ENCODE data around the gene HPCA. TPM values are rescaled to one million over a fixed set of nuclear protein-coding genes. Genes with fewer than 3 reads are reported as not detected.

Gene HPCA
- total RNA-seq, 1 experiment from 2014 or later: 1.2 TPM

DNA sequence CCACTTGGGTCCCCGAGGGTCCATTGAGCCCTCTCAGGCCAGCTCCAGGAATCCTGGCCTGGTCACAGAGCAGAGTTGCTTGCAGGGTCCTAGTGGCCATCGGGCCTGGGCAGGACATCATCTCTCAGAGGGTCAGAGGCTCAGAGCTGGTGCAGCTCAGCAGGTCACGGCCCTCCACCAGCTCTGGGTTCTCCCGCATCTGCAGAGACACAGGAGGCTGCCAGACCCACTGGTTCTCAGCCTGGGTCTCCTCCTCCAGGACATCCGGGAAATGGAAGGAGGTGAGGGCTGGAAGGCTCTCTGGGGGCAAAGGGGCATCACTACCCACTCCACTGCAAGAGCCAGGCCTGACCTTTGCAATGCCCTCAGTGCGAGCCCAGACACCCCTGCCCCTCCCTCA is 8.4 kb downstream of the HPCA start:
- peaks cover 9 to 24% of the 10 kb centered on the region in 2 experiments; a peak in 3 of 4 replicates for H3K4me1 Mint-ChIP-seq
- no peak overlapping the region for H3K4me2 ChIP-seq (ENCODE audit: insufficient read depth, insufficient read length, low read length)

More for the DNA sequence above, 8.4 kb downstream of the HPCA start:
- Histone ChIP-seq H2AK5ac (ENCODE audit: insufficient read length, low read length) (no peak overlapping the region), H3K23me2 (ENCODE audit: insufficient read length, low read depth, low read length, poor library complexity, severe bottlenecking) (no peaks in the 10 kb centered on the region), H3K4me1 (ENCODE audit: insufficient read depth, low read length) (no peaks in the 10 kb centered on the region), H3K27ac (ENCODE audit: insufficient read length, low read depth, low read length) (no peak overlapping the region), H4K5ac (ENCODE audit: insufficient read length, low read depth, low read length) (no peak overlapping the region), H2BK5ac (ENCODE audit: insufficient read length, low read length) (no peak overlapping the region), H2AFZ (ENCODE audit: low read length) (no peak overlapping the region), H3K79me1 (ENCODE audit: insufficient read depth, low read depth, low read length, poor library complexity, severe bottlenecking) (no peaks in the 10 kb centered on the region), H2BK15ac (ENCODE audit: low read depth, low read length) (no peak overlapping the region), H2BK120ac (ENCODE audit: low read depth, low read length, poor library complexity, severe bottlenecking) (no peak overlapping the region), H3K56ac (ENCODE audit: insufficient read length, low read depth, low read length) (no peak overlapping the region), H2BK20ac (ENCODE audit: low read depth, low read length, poor library complexity, severe bottlenecking) (no peak overlapping the region), H3T11ph (ENCODE audit: low read length) (no peak overlapping the region), H3K18ac (ENCODE audit: insufficient read length, low read depth, low read length) (no peak overlapping the region), H3K9ac (ENCODE audit: extremely low read depth, insufficient read length, low read length) (no peak overlapping the region), H4K20me1 (ENCODE audit: control insufficient read depth, insufficient read depth, insufficient read length) (peaks cover 3% of the 10 kb centered on the region), H4K91ac (ENCODE audit: insufficient read length, low read depth, low read length) (no peak overlapping the region), H2BK12ac (ENCODE audit: insufficient read length, low read depth, low read length) (no peak overlapping the region), H3K27me3 (ENCODE audit: insufficient read depth, low read length) (peaks cover 5% of the 10 kb centered on the region; the same call in 1 of the 2 replicates), H3K14ac (ENCODE audit: insufficient read depth, low read length) (no peak overlapping the region; the same call in 1 of the 2 replicates), H4K8ac (replicated peaks; ENCODE audit: insufficient read length, low read depth, low read length) (no peak overlapping the region), H3K23ac (ENCODE audit: insufficient read length, low read depth, low read length) (no peak overlapping the region), H3K79me2 (ENCODE audit: insufficient read depth, low read length) (no peaks in the 10 kb centered on the region), H3K9me3 (ENCODE audit: control insufficient read depth, low read depth, low read length) (no peaks in the 10 kb centered on the region), H3K4ac (ENCODE audit: low read depth, low read length) (no peak overlapping the region)
- no CpG with 5 or more reads among the region's 6 CpGs for WGBS (ENCODE audit: extremely low coverage, insufficient read length, low lambda C conversion rate)
- Mint-ChIP-seq H3K9me3 (peaks cover 5 to 8% of the 10 kb centered on the region in 2 experiments; a peak in 3 of 5 replicates), H3K27me3 (ENCODE audit: low read depth) (peaks cover 74% of the 10 kb centered on the region), H3K4me3 (peak overlapping the region in 1 of 2 experiments; percentile 35; a peak in 1 of 5 replicates), H3K36me3 (ENCODE audit: insufficient read depth in 1 of 3, low read depth in 3 of 3) (peaks cover 0 to 9% (median 0%) of the 10 kb centered on the region in 3 experiments; a peak in 1 of 7 replicates), H3K27ac (no peak overlapping the region)
- TF ChIP-seq, protein P1, sequence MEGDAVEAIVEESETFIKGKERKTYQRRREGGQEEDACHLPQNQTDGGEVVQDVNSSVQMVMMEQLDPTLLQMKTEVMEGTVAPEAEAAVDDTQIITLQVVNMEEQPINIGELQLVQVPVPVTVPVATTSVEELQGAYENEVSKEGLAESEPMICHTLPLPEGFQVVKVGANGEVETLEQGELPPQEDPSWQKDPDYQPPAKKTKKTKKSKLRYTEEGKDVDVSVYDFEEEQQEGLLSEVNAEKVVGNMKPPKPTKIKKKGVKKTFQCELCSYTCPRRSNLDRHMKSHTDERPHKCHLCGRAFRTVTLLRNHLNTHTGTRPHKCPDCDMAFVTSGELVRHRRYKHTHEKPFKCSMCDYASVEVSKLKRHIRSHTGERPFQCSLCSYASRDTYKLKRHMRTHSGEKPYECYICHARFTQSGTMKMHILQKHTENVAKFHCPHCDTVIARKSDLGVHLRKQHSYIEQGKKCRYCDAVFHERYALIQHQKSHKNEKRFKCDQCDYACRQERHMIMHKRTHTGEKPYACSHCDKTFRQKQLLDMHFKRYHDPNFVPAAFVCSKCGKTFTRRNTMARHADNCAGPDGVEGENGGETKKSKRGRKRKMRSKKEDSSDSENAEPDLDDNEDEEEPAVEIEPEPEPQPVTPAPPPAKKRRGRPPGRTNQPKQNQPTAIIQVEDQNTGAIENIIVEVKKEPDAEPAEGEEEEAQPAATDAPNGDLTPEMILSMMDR (conservative IDR thresholded peaks at IDR 0.05): no peak
- no peak for DNase-seq
